Heart left ventricle (tissue), 16 donors: ENCODE data around the gene BEX2. TPM values are rescaled to one million over a fixed set of nuclear protein-coding genes. Genes with fewer than 3 reads are reported as not detected.

Experiments
- ATAC-seq, 4 donors: fragments of 200-7000 bp; cut with Tn5 transposase; one replicate each; pipeline ENCODE4 v1.9.1; 2020 to 2022; ENCODE audit warnings: moderate library complexity in 4 of 4, mild to moderate bottlenecking in 3 of 4, moderate number of reproducible peaks in 1 of 4
- DNase-seq, 5 donors: peaks; one replicate each; pipeline ENCODE4 v3.0.0-alpha.2; 2020
- H3K27ac ChIP-seq, 12 donors: fragments of 200-600 bp; sonication (generic) in 4 of 12; one replicate each; pipeline versions ENCODE4 v1.5.0 to v1.8.0; 2016 to 2022; ENCODE audit warnings: mild to moderate bottlenecking in 2 of 12
- H3K27me3 ChIP-seq, 9 donors: fragments of 200-600 bp; sonication (generic) in 2 of 9; one replicate each; pipeline versions ENCODE4 v1.5.1 to v1.8.0; 2016 to 2022; ENCODE audit warnings: mild to moderate bottlenecking in 3 of 9
- H3K36me3 ChIP-seq, 9 donors: fragments of 200-600 bp; sonication (generic) in 2 of 9; one replicate each; pipeline versions ENCODE4 v1.5.0 to v1.8.0; 2018 to 2022; ENCODE audit warnings: mild to moderate bottlenecking in 2 of 9
- H3K4me1 ChIP-seq, 12 donors: fragments of 200-600 bp; sonication (generic) in 4 of 12; one replicate each; pipeline versions ENCODE4 v1.5.0 to v1.8.0; 2016 to 2022; ENCODE audit warnings: mild to moderate bottlenecking in 3 of 12
- H3K4me3 ChIP-seq, 12 donors: fragments of 200-600 bp; sonication (generic) in 4 of 12; one replicate each; pipeline versions ENCODE4 v1.5.0 to v1.8.0; 2017 to 2022; ENCODE audit warnings: mild to moderate bottlenecking in 9 of 12, moderate library complexity in 4 of 12
- H3K9me3 ChIP-seq, 12 donors: fragments of 200-600 bp; sonication (generic) in 4 of 12; one replicate each; pipeline versions ENCODE4 v1.5.0 to v1.8.0; 2016 to 2022; ENCODE audit warnings: mild to moderate bottlenecking in 1 of 12
- CTCF ChIP-seq, 12 donors: fragments of 200-600 bp; sonication (generic) in 4 of 12; IDR thresholded peaks; one replicate each; pipeline versions ENCODE4 v1.5.0 to v1.8.0; 2018 to 2022; ENCODE audit warnings: antibody characterized with exemption in 12 of 12, mild to moderate bottlenecking in 5 of 12
- POLR2A ChIP-seq, 2 donors: fragments of 450-650 bp; IDR thresholded peaks; one replicate each; pipeline ENCODE4 v1.6.1; 2017; ENCODE audit warnings: antibody characterized with exemption in 2 of 2, mild to moderate bottlenecking in 2 of 2, moderate library complexity in 2 of 2
- WGBS, 4 donors: extraction: QIAGEN DNeasy Blood & Tissue Kit in 2 of 4; methylation state at CpG; one replicate each; pipeline versions ENCODE4 v1.1.5 to v1.1.7; 2013 to 2018; 5-methylcytosine and 5-hydroxymethylcytosine counted together
- intact Hi-C, 10 donors: fragments of 100-400 bp; cut with DNase I; formaldehyde crosslinking; loops; one replicate each; pipeline versions ENCODE4 v1.11.1 to v1.14.2; 2022
- polyA plus RNA-seq, 2 donors: library from polyadenylated mRNA; stranded (reverse); fragments of 200-250 nt; gene quantifications; one replicate each; pipeline ENCODE4 v1.2.3, GENCODE V29; 2013
- total RNA-seq, 9 donors: library from RNA; depleted of rRNA in 2 of 9; stranded (reverse); fragments of >200 nt in 2 of 9; fragmentation: NEBNext Ultra II Directional in 3 of 9; extraction: Animal tissue kit (Norgen Biotek cat#: 25700) in 3 of 9; gene quantifications; one replicate each; pipeline versions ENCODE4 v1.1.0 to v1.2.4, GENCODE V29; 2016 to 2023
- donor health status: ischemic (EF 13 %, LVEDD 7.1; RV severe dilation, severe dysfunction).
- donor health status: healthy with polysubstance abuse.
- donor health status: DM: no; HTN: yes; CAD: no.
- donor health status: DM: no; HTN: no; CAD: no.
- donor health status: ischemic (EF 25% LVEDD 6.9; RV normal size, moderate dysfunction).
- donor health status: ischemic (EF 25% LVEDD 5.7; RV mildly dilated, moderate dysfunction).
- donor health status: healthy.
- donor health status: DM: yes; HTN: yes; CAD: no.
- donor health status: ischemic (EF 35%, LVEDD 5.7; RV mildly dilated, moderate dysfunction).
- donor health status: nonischemic (EF 11% LVEDD 7.7; RV severe dilation, severe dysfunction).
- donor health status: DM: yes; HTN: yes; CAD: no.
- donor health status: PGD.
- donor health status: ischemic (EF 29% LVEDD 5.4; RV normal size, mild dysfunction).
- donor health status: nonischemic (EF 23%, LVEDD 6.1; RV moderate dilation, normal function).

The BEX2 gene
- total and polyA plus RNA-seq, 11 donors: 0.35 to 6.6 (median 1.7) TPM; not detected in 1

DNA sequence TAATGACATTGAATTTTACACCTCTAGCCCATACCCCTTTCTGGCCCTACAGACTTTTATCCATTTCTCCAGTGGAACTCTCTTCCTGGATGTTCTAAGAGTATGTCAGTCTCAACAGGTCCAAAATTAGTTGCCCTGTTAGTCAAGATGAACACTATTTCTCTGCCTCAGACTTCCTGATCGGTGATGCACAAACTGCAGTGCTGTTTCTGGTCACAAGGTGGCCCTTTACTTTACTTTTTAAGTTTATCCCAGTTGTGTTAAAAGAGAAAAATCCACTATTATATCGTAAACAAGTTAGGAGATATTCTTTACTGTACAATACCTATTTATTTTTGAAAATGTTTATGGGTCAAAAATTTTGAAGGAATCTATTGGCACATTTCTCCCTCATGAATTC is 32.3 kb upstream of the BEX2 start:
- ATAC-seq (peak in 1 of 4 donors; percentile 29), DNase-seq (no peak)
- no peaks in the 10 kb centered on the region for H3K36me3 ChIP-seq
- no peaks in the 10 kb centered on the region for H3K4me1 ChIP-seq
- peaks cover 0 to 45% (median 0%) of the 10 kb centered on the region in 9 donors for H3K27me3 ChIP-seq
- H3K9me3 ChIP-seq: no peaks in the 10 kb centered on the region
- 2 to 29% (median 11%) methylated on average over 2 of the region's 2 CpGs for WGBS, 4 donors
- H3K27ac ChIP-seq: no peak overlapping the region
- intact Hi-C loops: loop anchor here in 6 of 10 donors (2.0 to 5.0 kb wide), 2 partner anchors 122 to 124 kb away; no protein-coding TSS in a partner anchor
- no peak overlapping the region for H3K4me3 ChIP-seq
- TF ChIP-seq CTCF (IDR thresholded peaks at IDR 0.05) (peak; percentile 50 to 73 (median 65)), POLR2A (IDR thresholded peaks at IDR 0.05) (no peak)

- ATAC-seq: no peak
- no peak for DNase-seq
- H3K4me3 ChIP-seq: no peak overlapping the region
- H3K4me1 ChIP-seq: no peaks in the 10 kb centered on the region
- peaks cover 0 to 31% (median 0%) of the 10 kb centered on the region in 9 donors for H3K27me3 ChIP-seq
- no peaks in the 10 kb centered on the region for H3K36me3 ChIP-seq
- TF ChIP-seq CTCF (IDR thresholded peaks at IDR 0.05): no peak
- TF ChIP-seq POLR2A (IDR thresholded peaks at IDR 0.05): no peak
- no peaks in the 10 kb centered on the region for H3K9me3 ChIP-seq
- 19 to 73% (median 45%) methylated on average over 3 of the region's 3 CpGs for WGBS, 4 donors
- intact Hi-C loops: no loop called here
- no peak overlapping the region for H3K27ac ChIP-seq
These were observed 27.9 kb upstream of the BEX2 start for GRCh38 chrX:103338663-103339062.

DNA sequence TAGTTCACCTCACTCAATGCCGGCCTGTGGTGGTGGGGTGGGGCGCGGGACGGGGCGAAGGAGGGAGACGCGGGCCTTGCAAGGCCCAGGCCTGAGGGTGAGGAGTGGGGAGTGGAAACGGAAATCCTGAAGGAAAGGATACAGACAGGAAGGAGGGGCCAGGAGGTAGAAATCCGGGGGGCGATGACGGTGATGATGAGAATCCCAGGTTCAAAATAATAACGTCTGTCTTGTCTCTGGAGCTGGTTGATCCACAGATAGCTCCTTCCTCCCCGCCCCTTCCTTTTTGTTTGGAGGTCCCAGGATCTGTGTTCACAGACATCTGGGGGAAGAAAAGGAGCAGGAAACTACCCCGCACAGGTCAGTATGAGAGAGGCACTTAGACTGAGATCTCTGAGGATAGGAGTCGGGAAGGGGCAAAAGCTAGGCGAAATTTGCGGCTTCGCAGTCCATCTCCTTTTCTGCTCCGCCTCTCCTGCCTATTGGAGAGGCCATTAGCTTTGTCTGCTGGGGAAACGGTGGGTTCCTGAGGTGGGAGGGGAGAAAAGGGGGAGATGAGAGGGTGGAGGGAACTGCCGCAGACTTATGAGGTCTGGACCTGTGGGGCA is 20.0 kb upstream of the BEX2 start:
- Histone ChIP-seq H3K4me3 (peak overlapping the region in 11 of 12 donors; percentile 8 to 63 (median 44)), H3K27ac (peak overlapping the region in 2 of 12 donors; percentile 38 to 55), H3K4me1 (peaks cover 0 to 2% (median 0%) of the 10 kb centered on the region in 12 donors), H3K27me3 (peaks cover 0 to 49% (median 0%) of the 10 kb centered on the region in 9 donors), H3K36me3 (peaks cover 0 to 4% (median 0%) of the 10 kb centered on the region in 9 donors), H3K9me3 (no peaks in the 10 kb centered on the region)
- intact Hi-C loops: no loop called here
- no peak for TF ChIP-seq CTCF (IDR thresholded peaks at IDR 0.05)
- TF ChIP-seq POLR2A (IDR thresholded peaks at IDR 0.05): no peak
- WGBS, 4 donors: 15 to 35% (median 25%) methylated on average over 21 of the region's 21 CpGs
- DNase-seq (no peak), ATAC-seq (peak in 2 of 4 donors; percentile 52 to 62)

GRCh38 chrX:103329991-103330390 is 19.2 kb upstream of the BEX2 start, which contains the start of gene TCEAL7:
TSS of gene TCEAL7 (plus strand) at chrX:103330239. CDS start at chrX:103331404, 1,165 bp downstream.
- peaks cover 0 to 4% (median 0%) of the 10 kb centered on the region in 9 donors for H3K36me3 ChIP-seq
- DNase-seq: peak in 3 of 5 donors; percentile 29 to 39 (median 32)
- H3K4me1 ChIP-seq: peaks cover 0 to 2% (median 0%) of the 10 kb centered on the region in 12 donors
- H3K9me3 ChIP-seq: no peaks in the 10 kb centered on the region
- peak; percentile 41 to 87 (median 64) for ATAC-seq
- H3K4me3 ChIP-seq: peak within 1 kb of the TSS in 11 of 12 donors; percentile 8 to 63 (median 44)
- WGBS, 4 donors: 10 to 35% (median 27%) methylated on average over 10 to 11 of the region's 11 CpGs
- H3K27me3 ChIP-seq: peaks cover 0 to 50% (median 0%) of the 10 kb centered on the region in 9 donors
- peak within 1 kb of the TSS in 3 of 12 donors; percentile 38 to 55 (median 52) for H3K27ac ChIP-seq
- TF ChIP-seq POLR2A (IDR thresholded peaks at IDR 0.05) (no peak), CTCF (IDR thresholded peaks at IDR 0.05) (no peak)
- intact Hi-C loops: no loop called here
